MM.1S (cell line): ENCODE measurements around the gene NIPAL4.

Experiments
- DNase-seq: peaks from one replicate; pipeline ENCODE4 v3.0.0-alpha.2; 2015
- H2AFZ ChIP-seq: fragments of 300-600 bp; sonication (generic); 2 replicates; pipeline ENCODE4 v1.6.0; 2016; ENCODE audit warnings: antibody characterized with exemption, low read length
- H3F3A ChIP-seq: fragments of 300-600 bp; sonication (generic); 2 replicates; pipeline ENCODE4 v1.6.1; 2016; ENCODE audit warnings: mild to moderate bottlenecking, antibody characterized with exemption, low read length, moderate library complexity, mixed read lengths; ENCODE audit not compliant: insufficient read depth
- H3K27ac ChIP-seq: fragments of 300-600 bp; sonication (generic); 2 replicates; pipeline ENCODE4 v1.5.1; 2016; ENCODE audit warnings: mild to moderate bottlenecking, low read length
- H3K27me3 ChIP-seq: fragments of 300-600 bp; sonication (generic); replicated peaks from 2 replicates; pipeline ENCODE4 v1.6.0; 2016; ENCODE audit warnings: low read length; ENCODE audit not compliant: insufficient read depth
- H3K36me3 ChIP-seq: fragments of 300-600 bp; sonication (generic); replicated peaks from 2 replicates; pipeline ENCODE4 v1.6.1; 2016; ENCODE audit warnings: mild to moderate bottlenecking, low read length, mixed read lengths; ENCODE audit not compliant: insufficient read depth
- H3K4me1 ChIP-seq: fragments of 300-600 bp; sonication (generic); 2 replicates; pipeline ENCODE4 v1.6.1; 2016; ENCODE audit warnings: low read length, mixed read lengths
- H3K4me2 ChIP-seq: fragments of 300-600 bp; sonication (generic); 2 replicates; pipeline ENCODE4 v1.6.0; 2016; ENCODE audit warnings: low read depth, low read length
- H3K4me3 ChIP-seq: fragments of 300-600 bp; sonication (generic); 2 replicates; pipeline ENCODE4 v1.5.1; 2016; ENCODE audit warnings: low read length, mixed read lengths
- H3K79me2 ChIP-seq: fragments of 300-600 bp; sonication (generic); 2 replicates; pipeline ENCODE4 v1.6.1; 2016; ENCODE audit warnings: mixed run types, low read length, mixed read lengths
- H3K9ac ChIP-seq: fragments of 300-600 bp; sonication (generic); 2 replicates; pipeline ENCODE4 v1.6.1; 2016; ENCODE audit warnings: low read length, mixed read lengths
- H3K9me2 ChIP-seq: fragments of 300-600 bp; sonication (generic); replicated peaks from 2 replicates; pipeline ENCODE4 v1.6.1; 2016; ENCODE audit warnings: mild to moderate bottlenecking, low read length, mixed read lengths; ENCODE audit not compliant: insufficient read depth
- H3K9me3 ChIP-seq: fragments of 300-600 bp; sonication (generic); replicated peaks from 2 replicates; pipeline ENCODE4 v1.6.1; 2016; ENCODE audit warnings: mild to moderate bottlenecking, low read length, mixed read lengths; ENCODE audit not compliant: insufficient read depth
- H4K20me1 ChIP-seq: fragments of 300-600 bp; sonication (generic); 2 replicates; pipeline ENCODE4 v1.6.1; 2016; ENCODE audit warnings: mild to moderate bottlenecking, low read length, moderate library complexity, mixed read lengths; ENCODE audit not compliant: insufficient read depth
- EZH2 ChIP-seq: fragments of 300-600 bp; sonication (generic); optimal IDR thresholded peaks from 2 replicates; pipeline ENCODE3; 2017; ENCODE audit warnings: low read depth, mild to moderate bottlenecking, antibody characterized with exemption, low read length, mixed read lengths
- EZH2phosphoT487 ChIP-seq: fragments of 300-600 bp; sonication (generic); IDR thresholded peaks from 2 replicates; pipeline ENCODE4 v1.6.1; 2018; ENCODE audit warnings: antibody characterized with exemption, low read length
- TF ChIP-seq, protein P1 (sequence below): fragments of 300-600 bp; sonication (generic); IDR thresholded peaks from 2 replicates; pipeline ENCODE4 v1.5.1; 2016; ENCODE audit warnings: antibody characterized with exemption, low read length, mixed read lengths

NIPAL4 gene

DNA sequence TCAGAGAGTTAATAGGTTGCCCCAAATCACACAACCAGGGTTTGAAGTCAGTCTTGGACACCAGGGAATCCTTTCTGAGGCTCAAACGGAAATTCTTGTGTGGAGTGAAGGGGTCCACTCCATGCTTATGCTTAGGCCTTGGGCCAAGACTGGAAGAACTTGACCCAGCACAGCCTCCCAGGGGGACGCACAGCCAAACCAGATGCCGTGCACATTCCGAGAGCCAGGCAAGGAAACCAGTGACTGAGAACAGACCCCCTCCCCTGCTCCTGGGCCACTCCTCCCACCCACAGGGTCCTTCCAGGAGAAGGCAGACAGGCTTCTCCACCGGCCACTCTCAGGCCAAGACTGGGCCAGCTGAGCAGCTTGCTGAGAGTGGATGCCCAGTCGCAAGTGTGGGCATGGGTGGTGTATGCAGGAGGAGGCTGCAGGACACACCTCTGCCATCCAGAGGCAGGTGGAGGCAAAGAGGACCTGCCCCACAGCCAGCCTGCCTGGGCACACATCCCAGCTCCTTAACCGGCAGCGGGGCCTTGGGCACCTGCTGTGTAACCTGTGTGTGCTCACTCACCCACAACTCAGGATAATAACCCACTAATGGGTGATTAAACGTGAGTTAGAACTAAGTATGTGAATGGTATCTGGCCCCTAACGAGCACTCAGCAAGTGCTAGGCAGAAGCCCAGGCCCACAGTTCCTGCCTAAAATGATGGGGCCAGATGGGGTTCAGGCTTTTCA lies 38.0 kb downstream of the NIPAL4 start:
- H3K4me3 ChIP-seq = no peak overlapping the region

DNA sequence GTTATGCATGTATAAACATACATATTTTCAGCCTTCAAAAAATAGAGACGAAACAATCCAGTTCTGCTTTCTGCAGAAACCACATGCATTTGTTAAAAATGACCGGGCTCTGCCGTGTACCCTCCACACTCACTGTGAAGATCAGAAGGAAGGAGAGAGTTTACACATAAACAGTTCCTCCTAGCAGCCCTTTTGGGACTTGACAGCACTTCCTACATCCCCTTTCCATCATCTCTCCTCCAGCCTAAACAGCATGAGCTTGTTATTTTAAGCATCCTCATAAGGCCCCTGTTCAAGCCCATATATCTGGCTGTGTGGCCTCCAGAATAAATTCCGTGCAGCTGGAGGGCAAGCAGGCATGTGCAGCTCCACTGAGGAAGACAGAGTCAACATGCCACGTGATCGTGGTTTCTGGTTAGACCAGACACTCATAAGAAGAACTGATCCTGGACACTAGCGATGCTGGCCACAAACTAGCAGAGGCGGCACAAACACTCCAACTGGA lies 42.2 kb downstream of the NIPAL4 start:
- Histone ChIP-seq H3K9me3 (no peaks in the 10 kb centered on the region), H3K9ac (no peak overlapping the region), H3F3A (no peaks in the 10 kb centered on the region), H2AFZ (peak overlapping the region; percentile 50), H3K9me2 (no peaks in the 10 kb centered on the region), H3K4me1 (peaks cover 11% of the 10 kb centered on the region), H3K36me3 (no peaks in the 10 kb centered on the region), H3K79me2 (no peaks in the 10 kb centered on the region), H3K27ac (peak overlapping the region; percentile 25; the same call in 1 of the 2 replicates), H3K4me2 (peak overlapping the region; percentile 12; the same call in 1 of the 2 replicates), H3K4me3 (no peak overlapping the region), H3K27me3 (no peaks in the 10 kb centered on the region), H4K20me1 (no peaks in the 10 kb centered on the region)
- TF ChIP-seq EZH2phosphoT487 = no peak
- DNase-seq = peak; percentile 18

More for the DNA sequence above, 38.0 kb downstream of the NIPAL4 start:
- Histone ChIP-seq H2AFZ (no peak overlapping the region), H3K4me2 (no peak overlapping the region), H3K36me3 (no peaks in the 10 kb centered on the region), H3K9me2 (no peaks in the 10 kb centered on the region), H3K9ac (no peak overlapping the region), H3K9me3 (no peaks in the 10 kb centered on the region), H3F3A (no peaks in the 10 kb centered on the region), H3K79me2 (no peaks in the 10 kb centered on the region), H3K27ac (no peak overlapping the region), H3K4me1 (peaks cover 11% of the 10 kb centered on the region), H3K27me3 (no peaks in the 10 kb centered on the region), H4K20me1 (no peaks in the 10 kb centered on the region)
- TF ChIP-seq EZH2 = no peak
- TF ChIP-seq, protein P1, sequence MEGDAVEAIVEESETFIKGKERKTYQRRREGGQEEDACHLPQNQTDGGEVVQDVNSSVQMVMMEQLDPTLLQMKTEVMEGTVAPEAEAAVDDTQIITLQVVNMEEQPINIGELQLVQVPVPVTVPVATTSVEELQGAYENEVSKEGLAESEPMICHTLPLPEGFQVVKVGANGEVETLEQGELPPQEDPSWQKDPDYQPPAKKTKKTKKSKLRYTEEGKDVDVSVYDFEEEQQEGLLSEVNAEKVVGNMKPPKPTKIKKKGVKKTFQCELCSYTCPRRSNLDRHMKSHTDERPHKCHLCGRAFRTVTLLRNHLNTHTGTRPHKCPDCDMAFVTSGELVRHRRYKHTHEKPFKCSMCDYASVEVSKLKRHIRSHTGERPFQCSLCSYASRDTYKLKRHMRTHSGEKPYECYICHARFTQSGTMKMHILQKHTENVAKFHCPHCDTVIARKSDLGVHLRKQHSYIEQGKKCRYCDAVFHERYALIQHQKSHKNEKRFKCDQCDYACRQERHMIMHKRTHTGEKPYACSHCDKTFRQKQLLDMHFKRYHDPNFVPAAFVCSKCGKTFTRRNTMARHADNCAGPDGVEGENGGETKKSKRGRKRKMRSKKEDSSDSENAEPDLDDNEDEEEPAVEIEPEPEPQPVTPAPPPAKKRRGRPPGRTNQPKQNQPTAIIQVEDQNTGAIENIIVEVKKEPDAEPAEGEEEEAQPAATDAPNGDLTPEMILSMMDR = no peak
- DNase-seq = no peak

DNA sequence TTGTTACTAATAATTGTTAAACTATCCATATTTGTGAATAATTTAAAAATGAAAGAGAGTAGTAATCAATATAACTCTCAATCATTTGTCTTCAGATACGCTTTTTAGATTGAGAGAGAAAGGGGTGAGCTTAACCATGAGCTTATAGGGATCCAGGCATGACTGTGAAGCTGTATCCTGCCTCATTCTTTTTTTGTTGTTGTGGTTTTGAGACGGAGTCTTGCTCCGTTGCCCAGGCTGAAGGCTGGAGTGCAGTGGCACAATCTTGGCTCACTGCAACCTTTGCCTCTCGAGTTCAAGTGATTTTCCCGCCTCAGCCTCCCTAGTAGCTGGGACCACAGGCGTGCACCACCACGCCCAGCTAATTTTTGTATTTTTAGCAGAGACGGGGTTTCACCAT lies 44.0 kb downstream of the NIPAL4 start:
- Histone ChIP-seq H3F3A (no peaks in the 10 kb centered on the region), H3K27me3 (no peaks in the 10 kb centered on the region), H3K4me2 (no peak overlapping the region), H3K36me3 (no peaks in the 10 kb centered on the region), H3K9me2 (no peaks in the 10 kb centered on the region), H3K27ac (no peak overlapping the region), H2AFZ (no peak overlapping the region), H3K79me2 (no peaks in the 10 kb centered on the region), H3K9me3 (no peaks in the 10 kb centered on the region), H3K4me3 (no peak overlapping the region), H3K4me1 (peaks cover 11% of the 10 kb centered on the region), H3K9ac (no peak overlapping the region), H4K20me1 (no peaks in the 10 kb centered on the region)
- DNase-seq = no peak
- no peak for TF ChIP-seq EZH2
- TF ChIP-seq, protein P1 = no peak
- TF ChIP-seq EZH2phosphoT487 = no peak

DNA sequence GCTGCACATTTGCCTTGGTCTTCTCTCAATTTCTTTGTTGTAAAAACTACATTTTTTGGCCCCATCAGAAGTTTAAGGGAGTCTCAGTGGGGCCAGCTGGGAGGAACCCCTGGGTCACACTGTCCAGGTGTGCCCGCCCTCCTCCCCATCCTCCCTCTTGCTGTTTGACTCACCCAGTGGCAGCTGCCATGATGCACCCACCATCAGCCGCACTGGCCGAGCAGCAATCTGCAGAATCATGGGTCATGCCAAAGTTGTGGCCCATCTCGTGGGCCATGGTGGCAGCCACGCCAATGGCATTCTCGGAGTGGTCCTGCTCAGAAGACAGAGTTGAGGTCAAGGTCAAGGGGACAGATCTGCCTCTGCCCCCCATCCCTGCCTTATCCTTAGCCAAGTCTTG lies 45.5 kb downstream of the NIPAL4 start:
- no peaks in the 10 kb centered on the region for H3K9me2 ChIP-seq
- no peaks in the 10 kb centered on the region for H3K36me3 ChIP-seq
- H3K9ac ChIP-seq = no peak overlapping the region
- no peaks in the 10 kb centered on the region for H3F3A ChIP-seq
- peaks cover 11% of the 10 kb centered on the region for H3K4me1 ChIP-seq
- no peak overlapping the region for H3K27ac ChIP-seq
- H3K9me3 ChIP-seq = no peaks in the 10 kb centered on the region
- DNase-seq = no peak
- H4K20me1 ChIP-seq = no peaks in the 10 kb centered on the region
- no peaks in the 10 kb centered on the region for H3K79me2 ChIP-seq
- H2AFZ ChIP-seq = no peak overlapping the region
- H3K4me3 ChIP-seq = no peak overlapping the region
- no peaks in the 10 kb centered on the region for H3K27me3 ChIP-seq
- H3K4me2 ChIP-seq = no peak overlapping the region
- TF ChIP-seq, protein P1 = no peak
- TF ChIP-seq EZH2phosphoT487 (no peak), EZH2 (no peak)
